ENCODE results near the gene MLX.

Gene MLX

GRCh38 chr17:42566883-42567573 lies at the start of gene MLX:
MLX (plus strand) TSS chr17:42567100; CDS start chr17:42567125, 25 bp downstream.
- DNase-seq = peak; percentile 95

DNA sequence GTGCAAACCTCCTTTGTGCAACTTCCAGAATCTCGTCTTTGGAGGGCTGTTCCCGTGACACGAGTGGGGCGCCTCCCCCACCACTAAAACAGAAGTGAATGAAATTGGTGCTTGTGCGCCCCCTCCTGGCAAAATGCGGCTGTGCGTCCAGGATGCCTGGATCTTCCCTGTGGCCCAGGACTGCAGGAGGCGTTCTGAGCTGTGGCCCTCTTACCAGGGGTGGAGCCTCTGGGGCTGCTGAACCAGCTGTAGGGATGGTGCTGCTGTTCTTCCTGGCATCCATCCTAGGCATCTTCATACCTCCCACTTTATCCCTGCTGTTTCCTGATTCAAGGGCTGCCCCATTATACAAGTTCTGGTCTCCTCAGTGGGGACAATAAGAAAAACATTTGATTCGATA lies 49.4 kb upstream of the MLX start:
- DNase-seq = peak; percentile 59

DNA sequence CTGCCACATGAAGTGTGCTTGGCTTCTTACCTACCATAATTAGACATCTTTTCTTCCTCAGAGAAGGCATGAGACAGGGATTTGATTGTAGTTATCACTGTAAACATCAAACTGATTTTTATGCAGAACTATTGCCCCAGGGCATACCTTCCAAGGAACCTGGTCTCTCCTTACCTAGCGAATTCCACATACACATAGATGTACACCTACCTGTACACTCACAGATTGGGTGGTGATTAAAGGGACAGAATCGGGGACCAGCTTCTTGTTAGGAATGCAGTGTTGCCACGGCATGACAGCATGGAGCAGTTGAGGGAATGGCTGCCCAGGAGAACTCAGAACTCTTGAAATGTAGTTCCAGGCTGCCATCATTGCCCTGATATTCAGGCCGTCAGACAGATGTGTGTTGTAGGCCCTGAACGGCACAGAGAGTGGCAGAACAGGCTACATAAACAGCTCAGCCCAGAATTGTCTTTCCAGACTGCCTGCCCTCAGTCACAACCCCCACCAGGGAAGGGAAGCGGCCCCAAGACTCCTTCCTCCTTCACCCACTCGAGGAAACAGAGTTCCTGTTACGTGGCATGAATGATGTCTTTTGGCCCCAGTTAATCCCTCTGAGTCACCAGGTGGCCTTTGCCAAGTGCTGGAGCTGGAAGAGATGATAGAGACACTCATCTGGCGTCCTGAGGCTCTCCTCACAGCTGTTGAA lies 48.7 kb upstream of the MLX start:
- no peak for DNase-seq

- no peak for DNase-seq
These were observed 48.0 kb upstream of the MLX start for GRCh38 chr17:42518755-42519545.

- DNase-seq = no peak
These were observed 47.1 kb upstream of the MLX start for GRCh38 chr17:42519546-42520491.

DNA sequence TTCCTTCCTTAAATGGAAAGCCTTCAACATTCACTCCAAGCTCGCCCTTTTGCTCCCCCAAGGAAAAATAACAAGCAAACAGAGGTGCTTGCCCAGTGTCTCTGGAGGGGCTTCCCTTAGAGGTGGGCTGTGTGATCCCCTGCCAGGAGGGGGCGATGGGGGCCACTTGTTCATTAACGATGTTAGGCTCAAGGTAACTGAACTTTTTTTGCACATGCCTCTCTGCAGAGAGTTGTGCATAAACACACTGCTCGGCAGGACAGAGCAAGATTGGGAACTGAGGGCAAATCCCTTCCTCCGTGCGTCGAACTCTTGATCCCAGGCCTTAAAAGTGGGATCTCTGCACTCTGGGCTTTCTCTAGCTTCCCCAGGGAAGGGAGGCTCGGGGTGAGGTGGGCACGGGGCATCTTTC lies 46.4 kb upstream of the MLX start:
- no peak for DNase-seq

DNA sequence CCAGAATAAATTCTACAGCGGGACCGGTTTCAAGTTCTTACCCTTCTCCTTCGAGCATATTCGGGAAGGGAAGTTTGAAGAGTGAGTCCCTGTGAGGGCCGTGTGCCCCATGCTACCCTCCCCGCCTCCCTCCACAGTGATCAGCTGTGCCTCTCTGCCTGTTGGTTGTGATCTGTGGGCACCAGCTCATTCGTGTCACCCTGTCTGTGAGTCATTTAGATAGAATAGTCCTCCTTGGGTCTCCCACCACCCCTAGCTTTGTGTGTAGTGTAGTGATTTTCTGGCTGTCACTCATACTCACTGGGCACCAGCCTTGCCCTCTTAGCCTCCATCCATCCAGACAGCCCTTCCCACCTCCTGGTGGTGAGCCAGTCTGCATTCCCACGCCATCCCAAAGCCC lies 45.9 kb upstream of the MLX start:
- no peak for DNase-seq

- no peak for DNase-seq
These were observed 45.1 kb upstream of the MLX start for GRCh38 chr17:42521666-42522262.

DNA sequence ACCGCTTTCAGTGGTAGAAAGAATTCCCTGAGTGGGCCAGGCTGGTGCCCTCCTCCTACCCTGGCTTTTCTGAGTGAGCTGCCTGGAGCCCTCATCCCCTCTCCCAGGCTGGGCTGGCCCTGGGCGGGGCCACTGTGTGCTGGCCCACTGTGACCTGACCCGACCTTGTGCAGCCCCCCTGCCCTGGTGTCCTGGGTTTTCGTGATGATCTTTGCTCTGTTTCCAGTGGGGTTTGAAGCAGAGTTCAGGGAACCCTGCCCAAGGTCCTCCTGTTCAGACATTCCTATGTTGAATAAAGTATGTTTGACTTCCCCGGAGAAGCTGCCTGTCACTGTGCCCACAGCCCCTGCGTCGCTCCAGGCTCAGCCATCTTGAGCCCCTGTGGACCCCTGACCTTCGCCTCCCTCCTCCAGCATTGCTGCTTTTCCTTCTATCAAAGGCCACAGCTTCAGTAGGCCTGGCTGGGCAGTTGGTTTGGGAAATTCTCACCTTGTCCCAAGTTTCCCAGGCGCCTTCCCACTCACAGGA lies 44.6 kb upstream of the MLX start:
- no peak for DNase-seq

DNA sequence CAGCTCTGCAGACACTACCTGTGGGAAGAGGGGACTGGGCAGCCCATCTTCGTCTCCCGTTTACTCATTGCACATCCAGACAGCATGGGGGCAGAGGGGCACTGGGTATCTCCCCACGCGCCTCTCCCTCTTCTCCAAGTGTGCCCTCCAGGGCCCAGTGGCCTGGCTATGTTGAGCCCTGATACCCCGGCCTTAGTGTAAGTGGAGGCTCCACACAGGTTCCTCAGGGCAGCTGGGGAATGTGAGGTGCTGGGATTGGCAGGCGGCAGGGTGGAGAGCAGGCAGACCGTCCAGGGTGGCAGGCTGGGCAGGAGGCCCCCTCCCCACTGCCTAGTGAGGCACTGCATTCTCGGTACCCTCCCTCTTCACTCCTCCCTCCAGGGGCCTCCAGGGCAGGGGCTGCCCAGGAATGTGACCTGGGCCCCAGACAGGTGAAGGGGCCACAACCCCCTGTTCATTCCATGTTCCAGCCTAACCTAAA lies 44.1 kb upstream of the MLX start:
- no peak for DNase-seq

DNA sequence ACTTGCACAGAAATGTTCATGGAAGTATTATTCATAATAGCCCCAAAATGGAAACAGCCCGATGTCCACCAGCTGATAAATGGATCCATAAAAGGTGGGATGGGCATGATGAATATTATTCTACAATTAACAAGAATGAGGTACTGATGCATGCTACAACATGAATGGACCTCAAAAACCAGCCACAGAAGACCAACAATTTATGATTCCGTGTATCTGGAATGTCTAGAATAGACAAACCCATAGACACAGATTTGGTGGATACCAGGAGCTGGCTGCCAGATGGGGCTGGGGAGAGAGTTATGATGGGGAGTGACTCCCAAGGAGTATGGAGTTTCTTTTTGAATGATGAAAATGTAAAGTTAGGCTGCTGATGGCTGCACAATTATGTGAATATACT lies 41.7 kb upstream of the MLX start:
- no peak for DNase-seq

DNA sequence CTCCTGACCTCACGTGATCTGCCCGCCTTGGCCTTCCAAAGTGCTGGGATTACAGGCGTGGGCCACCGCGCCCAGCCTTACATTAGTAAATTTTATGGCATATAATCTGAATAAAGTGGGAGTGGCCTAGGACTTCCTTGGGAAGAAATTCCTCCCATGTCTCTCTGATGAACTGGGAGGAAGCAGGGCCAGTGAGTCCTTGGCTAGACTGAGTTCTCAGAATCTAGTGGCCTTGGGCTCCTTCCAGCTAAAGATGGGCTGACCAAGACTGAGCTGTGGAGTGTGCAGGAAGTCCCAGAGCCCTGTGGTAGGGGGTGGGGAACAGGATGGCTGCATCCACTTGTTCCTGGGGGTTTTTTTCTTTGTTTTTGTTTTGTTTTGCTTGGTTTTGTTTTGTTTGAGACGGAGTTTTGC lies 40.9 kb upstream of the MLX start:
- no peak for DNase-seq

- DNase-seq = no peak
These were observed 39.0 kb upstream of the MLX start for GRCh38 chr17:42527932-42528331.

DNA sequence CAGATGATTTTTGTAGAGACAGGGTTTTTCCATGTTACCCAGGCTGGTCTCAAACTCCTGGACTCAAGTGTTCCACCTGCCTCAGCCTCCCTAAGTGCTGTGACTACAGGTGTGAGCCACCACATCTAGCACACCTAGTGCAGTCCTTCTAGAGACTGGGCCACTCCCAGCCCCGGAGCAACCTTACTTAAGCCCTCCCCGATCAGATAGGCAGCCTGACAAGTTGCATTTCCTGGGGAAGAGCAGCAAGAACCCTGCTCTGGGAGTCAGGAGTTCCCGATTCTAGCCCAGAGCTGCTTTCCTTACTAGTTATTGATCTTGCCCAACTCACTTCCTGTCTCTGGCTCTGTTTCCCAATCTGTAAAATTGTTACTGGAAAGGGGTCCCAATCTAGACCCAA lies 37.8 kb upstream of the MLX start:
- DNase-seq = no peak

DNA sequence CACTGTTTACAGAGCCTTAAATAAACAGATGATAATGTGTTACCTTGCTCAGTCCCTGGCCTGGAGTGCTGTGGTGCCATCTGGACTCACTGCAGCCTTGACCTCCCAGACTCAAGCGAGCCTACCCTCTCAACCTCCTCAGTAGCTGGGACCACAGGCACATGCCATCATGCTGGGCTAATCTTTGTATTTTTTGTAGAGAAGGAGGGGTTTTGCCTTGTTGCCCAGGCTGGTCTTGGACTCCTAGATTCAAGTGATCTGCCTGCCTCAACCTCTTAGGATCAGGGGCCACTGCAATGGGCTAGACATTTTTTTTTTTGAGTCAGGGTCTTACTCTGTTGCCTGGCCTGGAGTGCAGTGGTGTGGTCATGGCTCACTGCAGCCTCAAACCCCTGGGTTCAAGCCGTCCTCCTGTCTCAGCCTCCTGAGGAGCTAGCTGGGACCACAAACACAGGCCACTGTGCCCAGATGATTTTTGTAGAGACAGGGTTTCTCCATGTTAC lies 35.9 kb upstream of the MLX start:
- DNase-seq = peak; percentile 30

- peak; percentile 64 for DNase-seq
These were observed 35.2 kb upstream of the MLX start for GRCh38 chr17:42531455-42532354.

DNA sequence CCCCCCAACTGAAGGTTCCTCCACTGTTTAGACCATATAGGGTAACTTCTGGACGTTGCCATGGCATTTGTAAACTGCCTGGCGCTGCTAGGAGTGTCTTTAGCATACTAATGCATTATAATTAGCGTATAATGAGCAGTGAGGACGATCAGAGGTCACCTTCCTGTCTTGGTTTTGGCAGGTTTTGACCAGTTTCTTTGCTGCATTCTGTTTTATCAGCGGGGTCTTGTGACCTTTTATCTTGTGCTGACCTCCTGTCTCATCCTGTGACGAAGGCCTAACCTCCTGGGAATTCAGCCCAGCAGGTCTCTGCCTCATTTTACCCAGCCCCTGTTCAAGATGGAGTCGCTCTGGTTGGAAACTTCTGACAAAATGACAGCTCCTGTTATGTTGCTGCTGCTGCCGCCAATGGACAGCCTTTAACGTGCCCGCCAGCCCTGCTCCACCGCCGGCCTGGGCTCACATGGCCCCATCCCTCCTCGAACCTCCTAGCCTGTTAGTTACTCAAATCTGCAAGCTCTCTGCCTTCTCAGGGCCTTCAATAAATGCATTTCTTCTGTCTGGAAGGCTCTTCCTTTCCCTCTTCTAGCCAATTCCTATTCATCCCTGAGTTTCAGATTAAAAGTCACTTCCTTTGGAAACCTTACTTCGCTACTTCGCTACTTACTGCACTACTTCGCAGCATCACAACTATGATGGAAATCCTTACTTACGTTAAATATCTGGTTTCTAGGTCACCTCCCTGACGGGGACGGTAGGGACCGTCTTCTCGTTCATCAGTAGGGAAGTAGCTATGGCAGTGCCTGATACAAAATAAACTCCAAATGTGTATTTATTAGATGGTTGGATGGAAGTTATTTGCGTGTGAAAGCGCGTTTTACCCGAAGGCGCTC lies 31.5 kb upstream of the MLX start:
- DNase-seq = no peak

GRCh38 chr17:42536048-42536371 lies 30.9 kb upstream of the MLX start, which contains the start of gene NAGLU:
NAGLU (plus strand) TSS chr17:42536241; CDS start chr17:42536273, 32 bp downstream.
- DNase-seq = peak; percentile 91

- DNase-seq = peak; percentile 89
These were observed 30.3 kb upstream of the MLX start for GRCh38 chr17:42536372-42537155.

Data from NCI-H345 (cell line).